Nephron (organoid): ENCODE data around the gene ERC1.

Experiments used
- H3K27ac Mint-ChIP-seq, 3 experiments: 2 replicates each; pipeline ENCODE4 v1.8.0; 2020; ENCODE audit warnings: mixed read lengths in 3 of 3, mild to moderate bottlenecking in 2 of 3, moderate library complexity in 1 of 3
- H3K27me3 Mint-ChIP-seq: 2 replicates; pipeline ENCODE4 v1.8.0; 2021; ENCODE audit warnings: low read depth, mild to moderate bottlenecking, moderate library complexity, mixed read lengths
- H3K36me3 Mint-ChIP-seq: 2 replicates; pipeline ENCODE4 v1.8.0; 2020; ENCODE audit warnings: low read depth, mixed read lengths
- H3K4me1 Mint-ChIP-seq: 2 replicates; pipeline ENCODE4 v1.8.0; 2020; ENCODE audit warnings: mixed read lengths
- H3K4me3 Mint-ChIP-seq, 3 experiments: 2 replicates each; pipeline ENCODE4 v1.8.0; 2020; ENCODE audit warnings: mild to moderate bottlenecking in 3 of 3, mixed read lengths in 3 of 3, moderate library complexity in 2 of 3
- H3K9me3 Mint-ChIP-seq: 2 replicates; pipeline ENCODE4 v1.8.0; 2020; ENCODE audit warnings: mixed read lengths
- CTCF ChIP-seq, 3 experiments: fragments of 200-600 bp; sonication (generic); IDR thresholded peaks; one replicate each; pipeline ENCODE4 v1.5.0; 2021; ENCODE audit warnings: antibody characterized with exemption in 3 of 3; ENCODE audit not compliant: unreplicated experiment in 3 of 3

The ERC1 gene

GRCh38 chr12:1466481-1467154 lies 475.6 kb downstream of the ERC1 start:
- Mint-ChIP-seq H3K27me3 (no peaks in the 10 kb centered on the region), H3K27ac (peak overlapping the region; percentile 72 to 90 (median 86)), H3K9me3 (peaks cover 3% of the 10 kb centered on the region), H3K4me1 (peaks cover 71% of the 10 kb centered on the region), H3K36me3 (peaks cover 7% of the 10 kb centered on the region), H3K4me3 (no peak overlapping the region)
- no peak for TF ChIP-seq CTCF (IDR thresholded peaks at IDR 0.05; ENCODE audit: unreplicated experiment in 3 of 3)

DNA sequence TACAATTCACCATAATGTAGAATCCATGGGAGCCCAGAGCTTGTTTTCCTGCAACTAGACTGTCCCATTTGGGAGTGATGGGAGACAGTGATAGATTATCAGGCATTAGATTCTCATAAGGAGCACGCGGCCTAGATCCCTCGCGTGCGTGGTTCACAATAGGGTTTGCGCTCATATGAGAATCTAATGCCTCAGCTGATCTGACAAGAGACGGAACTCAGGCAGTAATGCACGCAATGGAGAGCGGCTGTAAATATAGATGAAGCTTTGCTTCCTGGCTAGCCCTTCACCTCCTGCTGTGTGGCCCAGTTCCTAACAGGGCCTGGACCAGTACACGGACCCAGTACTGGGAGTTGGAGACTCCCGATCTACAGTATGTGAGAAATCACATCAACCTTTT lies 476.7 kb downstream of the ERC1 start:
- Mint-ChIP-seq H3K4me1 (peaks cover 81% of the 10 kb centered on the region), H3K36me3 (peaks cover 7% of the 10 kb centered on the region), H3K27ac (peak overlapping the region in 1 of 3 experiments; percentile 47), H3K27me3 (no peaks in the 10 kb centered on the region), H3K9me3 (peaks cover 3% of the 10 kb centered on the region), H3K4me3 (no peak overlapping the region)
- no peak for TF ChIP-seq CTCF (IDR thresholded peaks at IDR 0.05; ENCODE audit: unreplicated experiment in 3 of 3)

DNA sequence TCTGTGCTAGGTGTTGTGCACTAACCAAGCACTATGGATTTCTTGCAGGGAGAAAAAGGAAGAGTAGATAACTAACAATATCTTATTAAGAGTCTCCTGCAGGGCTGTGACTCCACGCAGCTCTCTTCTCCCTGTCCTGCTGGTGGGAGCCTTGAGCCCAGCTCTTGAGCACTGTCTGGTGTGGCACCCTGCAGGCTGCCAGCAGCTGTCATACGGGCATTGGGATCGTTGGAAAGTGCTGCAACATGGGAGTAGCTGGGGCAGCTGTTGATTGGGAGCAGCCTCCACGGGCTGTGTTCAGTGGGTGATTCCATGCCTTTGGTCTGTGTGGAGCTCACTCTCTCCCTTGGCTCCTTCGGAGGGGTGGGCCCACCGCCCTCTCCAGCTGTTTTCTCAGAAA lies 478.0 kb downstream of the ERC1 start:
- H3K9me3 Mint-ChIP-seq: no peaks in the 10 kb centered on the region
- no peaks in the 10 kb centered on the region for H3K27me3 Mint-ChIP-seq
- no peak for TF ChIP-seq CTCF (IDR thresholded peaks at IDR 0.05; ENCODE audit: unreplicated experiment in 3 of 3)
- peak overlapping the region; percentile 33 to 81 (median 39) for H3K27ac Mint-ChIP-seq
- no peak overlapping the region for H3K4me3 Mint-ChIP-seq
- peaks cover 4% of the 10 kb centered on the region for H3K36me3 Mint-ChIP-seq
- peaks cover 71% of the 10 kb centered on the region for H3K4me1 Mint-ChIP-seq

GRCh38 chr12:1470051-1470450 lies 479.0 kb downstream of the ERC1 start:
- Mint-ChIP-seq H3K9me3 (no peaks in the 10 kb centered on the region), H3K27ac (peak overlapping the region in 1 of 3 experiments; percentile 85), H3K27me3 (no peaks in the 10 kb centered on the region), H3K4me1 (peaks cover 66% of the 10 kb centered on the region), H3K36me3 (peaks cover 4% of the 10 kb centered on the region), H3K4me3 (no peak overlapping the region)
- no peak for TF ChIP-seq CTCF (IDR thresholded peaks at IDR 0.05; ENCODE audit: unreplicated experiment in 3 of 3)

DNA sequence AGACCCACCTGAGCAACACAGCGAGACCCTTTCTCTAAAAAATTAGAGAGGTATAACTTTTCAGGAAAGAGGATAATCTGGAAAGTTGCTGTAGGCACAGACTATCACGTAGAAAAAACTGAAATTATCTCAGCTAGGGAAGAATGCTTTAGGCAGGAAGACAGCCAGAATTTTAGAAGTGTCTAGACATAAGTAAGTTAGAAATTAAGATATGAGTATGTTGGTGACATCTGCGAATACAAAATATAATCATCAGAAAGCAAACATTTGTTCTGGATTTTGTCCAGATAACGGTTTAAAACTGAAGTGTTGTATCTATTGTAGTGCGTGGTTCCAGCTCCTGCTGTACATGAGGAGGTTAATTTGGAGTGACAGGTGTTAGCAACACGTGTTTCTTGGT lies 480.2 kb downstream of the ERC1 start:
- peaks cover 1% of the 10 kb centered on the region for H3K36me3 Mint-ChIP-seq
- H3K9me3 Mint-ChIP-seq: no peaks in the 10 kb centered on the region
- peak overlapping the region in 2 of 3 experiments; percentile 17 to 85 for H3K27ac Mint-ChIP-seq
- peaks cover 61% of the 10 kb centered on the region for H3K4me1 Mint-ChIP-seq
- no peaks in the 10 kb centered on the region for H3K27me3 Mint-ChIP-seq
- TF ChIP-seq CTCF (IDR thresholded peaks at IDR 0.05; ENCODE audit: unreplicated experiment in 3 of 3): no peak
- H3K4me3 Mint-ChIP-seq: no peak overlapping the region

DNA sequence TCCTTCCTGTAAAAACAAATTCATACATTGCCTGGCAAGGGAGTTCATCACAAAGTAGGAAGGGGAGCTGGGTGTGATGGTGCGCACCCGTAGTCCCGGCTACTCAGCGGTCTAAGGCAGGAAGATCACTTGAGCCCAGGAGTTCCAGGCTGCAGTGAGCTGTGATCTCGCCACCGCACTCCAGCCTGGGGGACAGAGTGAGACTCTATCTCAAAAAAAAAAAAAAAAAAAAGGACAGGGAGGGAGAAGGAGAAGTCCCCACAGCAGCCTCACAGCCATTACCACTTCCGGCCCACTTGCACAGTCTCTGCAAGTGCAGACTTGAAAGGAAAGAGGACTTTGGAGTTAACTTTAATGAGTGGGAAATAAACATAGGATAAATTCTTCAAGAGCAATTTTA lies 482.4 kb downstream of the ERC1 start:
- no peak for TF ChIP-seq CTCF (IDR thresholded peaks at IDR 0.05; ENCODE audit: unreplicated experiment in 3 of 3)
- Mint-ChIP-seq H3K36me3 (no peaks in the 10 kb centered on the region), H3K27me3 (no peaks in the 10 kb centered on the region)

More for the DNA sequence above, 482.4 kb downstream of the ERC1 start:
- Mint-ChIP-seq H3K9me3 (no peaks in the 10 kb centered on the region), H3K4me1 (peaks cover 52% of the 10 kb centered on the region), H3K4me3 (no peak overlapping the region), H3K27ac (no peak overlapping the region)
